A549 (cell line): ENCODE results near the gene MAML3.

Source experiments
- CTCF ChIP-seq: fragments of >200 bp; sonication (Bioruptor Twin); formaldehyde crosslinking; IDR thresholded peaks from 3 replicates; pipeline ENCODE4 v1.5.1; 2016
- HOXA7 ChIP-seq: fragments of 250-450 bp; sonication (Bioruptor Pico); IDR thresholded peaks from 2 replicates; pipeline ENCODE4 v1.5.0; 2020; ENCODE audit warnings: mild to moderate bottlenecking, moderate library complexity
- MAX ChIP-seq: IDR thresholded peaks from 2 replicates; pipeline ENCODE4 v1.6.1; 2012
- PBX3 ChIP-seq: IDR thresholded peaks from 2 replicates; pipeline ENCODE4 v1.6.1; 2012
- USF2 ChIP-seq: fragments of 450-650 bp; IDR thresholded peaks from 2 replicates; pipeline ENCODE4 v1.6.1; 2014; ENCODE audit warnings: antibody characterized with exemption

- no peak for TF ChIP-seq CTCF
- no peak for TF ChIP-seq HOXA7 (CRISPR knock-in tag)
- TF ChIP-seq PBX3, result no peak
- no peak for TF ChIP-seq MAX
- no peak for TF ChIP-seq USF2
Measured at GRCh38 chr4:139692309-139693012, 461.5 kb downstream of the MAML3 start.
